Measurements from ENCODE around the gene OCA2.

OCA2 gene

DNA sequence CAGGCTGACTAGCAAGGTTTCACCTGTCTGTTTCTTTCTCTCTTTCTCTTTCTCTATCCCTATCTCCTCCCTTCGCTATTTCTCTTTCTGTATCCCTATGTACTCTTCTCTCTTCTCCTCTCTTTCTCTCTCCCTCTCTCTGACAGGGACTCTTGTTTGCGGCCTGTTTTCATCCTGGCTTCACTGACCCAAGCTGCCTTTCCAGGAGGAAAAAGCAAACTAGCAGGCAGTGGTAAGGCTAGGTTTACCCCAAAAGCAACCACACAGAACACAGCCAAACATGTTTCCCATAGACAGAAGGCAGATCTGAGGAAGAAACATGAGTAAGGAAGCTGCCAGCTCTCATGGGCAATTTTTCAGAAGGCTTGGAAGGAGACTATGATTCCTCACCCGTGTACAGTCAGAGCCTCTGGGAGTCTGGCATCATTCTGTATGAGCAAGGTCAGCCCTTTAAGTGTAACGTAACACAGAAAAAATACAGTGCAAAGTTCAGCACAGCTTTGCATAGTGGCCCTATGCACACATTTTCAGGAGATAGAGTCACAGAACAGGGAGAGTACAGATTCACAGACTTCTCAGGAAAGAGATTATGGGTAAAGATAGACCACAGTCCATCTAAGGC is 61.0 kb downstream of the OCA2 start:
- DNase-seq (ENCODE audit: low read depth), result no peak
- no peak overlapping the region for H3K4me3 ChIP-seq (ENCODE audit: low read depth, low read length)
- no peak for TF ChIP-seq CTCF (IDR thresholded peaks at IDR 0.05; ENCODE audit: low read depth, low read length, missing control alignments)

DNA sequence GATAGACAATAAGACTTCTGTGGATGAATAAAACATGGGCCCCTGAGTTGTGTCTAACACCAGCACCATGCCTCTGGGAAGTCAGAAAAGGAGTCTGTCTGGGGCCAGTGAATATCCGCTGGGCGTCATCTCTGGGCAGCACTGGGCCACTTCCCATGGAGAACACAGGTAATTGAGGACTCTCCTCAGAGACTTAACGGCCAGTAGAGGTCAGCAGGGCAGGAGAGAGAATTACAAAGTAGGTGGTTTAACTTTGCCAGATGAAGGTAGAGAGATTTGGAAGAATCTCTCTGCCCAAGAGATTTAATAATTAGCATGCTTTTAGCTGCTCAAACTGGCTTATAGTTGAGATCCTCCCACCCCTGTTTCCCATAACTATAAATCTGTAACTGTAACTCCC is 65.7 kb downstream of the OCA2 start:
- no peak overlapping the region for H3K4me3 ChIP-seq (ENCODE audit: low read depth, low read length)
- DNase-seq (ENCODE audit: low read depth), result no peak
- TF ChIP-seq CTCF (IDR thresholded peaks at IDR 0.05; ENCODE audit: low read depth, low read length, missing control alignments), result no peak

- DNase-seq (ENCODE audit: low read depth), result no peak
- H3K4me3 ChIP-seq (ENCODE audit: low read depth, low read length), result no peak overlapping the region
- TF ChIP-seq CTCF (IDR thresholded peaks at IDR 0.05; ENCODE audit: low read depth, low read length, missing control alignments), result no peak
Measured at GRCh38 chr15:28030801-28031200, 68.3 kb downstream of the OCA2 start.

DNA sequence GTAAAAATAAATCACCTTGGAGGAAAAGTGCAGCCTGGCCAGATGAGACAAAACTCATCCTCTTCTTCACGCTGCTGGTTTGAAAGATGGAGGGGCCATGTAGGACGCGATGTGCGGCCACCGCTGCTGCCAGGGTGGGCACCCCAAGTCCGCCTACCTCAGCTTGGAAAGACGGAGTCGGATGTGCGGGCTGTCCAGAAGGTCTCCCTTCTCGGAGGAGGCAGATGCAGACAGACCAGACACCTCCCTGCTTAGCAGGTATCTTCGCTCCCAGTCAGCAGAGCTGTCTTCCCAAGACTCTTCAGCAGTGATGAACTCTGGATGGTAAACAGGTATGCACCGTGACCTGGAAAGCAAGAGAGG is 71.4 kb downstream of the OCA2 start:
- no peak for TF ChIP-seq CTCF (IDR thresholded peaks at IDR 0.05; ENCODE audit: low read depth, low read length, missing control alignments)
- no peak overlapping the region for H3K4me3 ChIP-seq (ENCODE audit: low read depth, low read length)
- no peak for DNase-seq (ENCODE audit: low read depth)

GRCh38 chr15:28026764-28027713 is 72.1 kb downstream of the OCA2 start:
- H3K4me3 ChIP-seq (ENCODE audit: low read depth, low read length), result no peak overlapping the region
- no peak for TF ChIP-seq CTCF (IDR thresholded peaks at IDR 0.05; ENCODE audit: low read depth, low read length, missing control alignments)
- no peak for DNase-seq (ENCODE audit: low read depth)

GRCh38 chr15:28026221-28026620 is 72.9 kb downstream of the OCA2 start:
- TF ChIP-seq CTCF (IDR thresholded peaks at IDR 0.05; ENCODE audit: low read depth, low read length, missing control alignments), result no peak

More at GRCh38 chr15:28026221-28026620, 72.9 kb downstream of the OCA2 start:
- H3K4me3 ChIP-seq (ENCODE audit: low read depth, low read length), result no peak overlapping the region
- no peak for DNase-seq (ENCODE audit: low read depth)

Data from GM12864 (cell line).